PC-3 (cell line): Measurements from ENCODE around the gene CASP1. TPM values are rescaled to one million over a fixed set of nuclear protein-coding genes. Genes with fewer than 3 reads are reported as not detected.
"Not testable (repeated sequence)": the region's sequence is repeated elsewhere in the genome, so short reads cannot be mapped to it uniquely, and the experiment has no call there.

ENCODE experiments used
- ATAC-seq: fragments of 200-7000 bp; cut with Tn5 transposase; 2 replicates; pipeline ENCODE4 v1.9.1; 2020; ENCODE audit warnings: mild to moderate bottlenecking, moderate library complexity
- Bru-seq: library from RNA; stranded (reverse); fragments of 400-500 nt; gene quantifications from one replicate; lab custom pipeline; 2021; lab: Mats Ljungman, UMichigan
- BruChase-seq, 2 experiments: library from RNA; stranded (reverse); fragments of 400-500 nt; gene quantifications; one replicate each; lab custom pipeline; 2021; lab: Mats Ljungman, UMichigan
- BruUV-seq: library from RNA; stranded (reverse); fragments of 400-500 nt; replicated peaks from 2 replicates; lab custom pipeline; 2021; lab: Mats Ljungman, UMichigan
- CTCF ChIA-PET: fragments of 300-600 bp; sonication (Branson Sonifier 250); formaldehyde crosslinking; loops from one replicate; lab custom pipeline; 2022; ENCODE audit warnings: antibody characterized with exemption; lab: Charles Lee
- POLR2A ChIA-PET: fragments of 300-600 bp; sonication (Branson Sonifier 250); formaldehyde crosslinking; loops from one replicate; lab custom pipeline; 2022; ENCODE audit warnings: antibody characterized with exemption; ENCODE audit not compliant: unreplicated experiment; lab: Charles Lee
- DNase-seq: peaks from one replicate; pipeline ENCODE4 v3.0.0-alpha.2; 2015
- H2AFZ ChIP-seq: fragments of 300-600 bp; sonication (generic); 2 replicates; pipeline ENCODE4 v1.6.0; 2016; ENCODE audit warnings: antibody characterized with exemption, low read length
- H3F3A ChIP-seq: fragments of 300-600 bp; sonication (generic); one replicate; pipeline ENCODE4 v1.6.0; 2017; ENCODE audit warnings: antibody characterized with exemption, low read length, control low read depth, mild to moderate bottlenecking; ENCODE audit not compliant: unreplicated experiment
- H3K27ac ChIP-seq: fragments of 300-600 bp; sonication (generic); 2 replicates; pipeline ENCODE4 v1.5.1; 2016; ENCODE audit warnings: mild to moderate bottlenecking, low read length
- H3K27me3 ChIP-seq: fragments of 300-600 bp; sonication (generic); 2 replicates; pipeline ENCODE4 v1.6.1; 2016; ENCODE audit warnings: low read length, mixed read lengths
- H3K36me3 ChIP-seq: fragments of 300-600 bp; sonication (generic); 2 replicates; pipeline ENCODE4 v1.6.1; 2016; ENCODE audit warnings: low read depth, mixed run types, low read length, mixed read lengths
- H3K4me1 ChIP-seq: fragments of 300-600 bp; sonication (generic); 2 replicates; pipeline ENCODE4 v1.5.1; 2016; ENCODE audit warnings: low read length; ENCODE audit not compliant: insufficient read depth
- H3K4me2 ChIP-seq: fragments of 300-600 bp; sonication (generic); 2 replicates; pipeline ENCODE4 v1.6.0; 2016; ENCODE audit warnings: low read length
- H3K4me3 ChIP-seq: fragments of 300-600 bp; sonication (generic); 2 replicates; pipeline ENCODE4 v1.5.1; 2016; ENCODE audit warnings: mild to moderate bottlenecking, low read length, mixed read lengths
- H3K79me2 ChIP-seq: fragments of 300-600 bp; sonication (generic); 2 replicates; pipeline ENCODE4 v1.6.1; 2017; ENCODE audit warnings: low read length, mixed read lengths
- H3K9ac ChIP-seq: fragments of 300-600 bp; sonication (generic); 2 replicates; pipeline ENCODE4 v1.6.0; 2016; ENCODE audit warnings: mild to moderate bottlenecking, low read length
- H3K9me2 ChIP-seq: fragments of 300-600 bp; sonication (generic); replicated peaks from 2 replicates; pipeline ENCODE4 v1.6.1; 2016; ENCODE audit warnings: mixed run types, low read length, mixed read lengths
- H3K9me3 ChIP-seq: fragments of 300-600 bp; sonication (generic); 2 replicates; pipeline ENCODE4 v1.6.1; 2016; ENCODE audit warnings: low read length, mixed read lengths
- H4K20me1 ChIP-seq: fragments of 300-600 bp; sonication (generic); 2 replicates; pipeline ENCODE4 v1.6.1; 2016; ENCODE audit warnings: low read length, mixed read lengths
- EZH2 ChIP-seq: fragments of 300-600 bp; sonication (generic); IDR thresholded peaks from one replicate; pipeline ENCODE4 v1.6.1; 2017; ENCODE audit warnings: antibody characterized with exemption, mild to moderate bottlenecking, low read length; ENCODE audit not compliant: unreplicated experiment
- EZH2phosphoT487 ChIP-seq: fragments of 300-600 bp; sonication (generic); IDR thresholded peaks from 2 replicates; pipeline ENCODE4 v1.6.1; 2018; ENCODE audit warnings: mild to moderate bottlenecking, antibody characterized with exemption, low read length, borderline replicate concordance
- intact Hi-C: fragments of 100-400 bp; cut with micrococcal nuclease; formaldehyde crosslinking; loops from 2 replicates; pipeline ENCODE4 v1.9.0; 2023
- long read RNA-seq: library from polyadenylated mRNA; unstranded; transcript quantifications from one replicate; pipeline ENCODE4 v2.0.0, GENCODE V29; 2021; ENCODE audit not compliant: unreplicated experiment
- total RNA-seq: library from RNA; depleted of rRNA; stranded (reverse); fragments of >200 nt; gene quantifications from 2 replicates; pipeline ENCODE4 v1.2.3, GENCODE V29; 2014; rRNA removed
- TF ChIP-seq, protein P1 (sequence below): fragments of 300-600 bp; sonication (generic); conservative IDR thresholded peaks from 2 replicates; pipeline ENCODE4 v1.5.1; 2017; ENCODE audit warnings: antibody characterized with exemption, low read depth, mild to moderate bottlenecking, low read length

Gene CASP1
- total RNA-seq (0.33 TPM in 1 of 2 replicates, not detected in the other), Bru-seq, nascent RNA (percentile 16 among the genes with signal in this experiment), BruChase-seq, experiment 1, labeled RNA remaining after a 6-hour chase (percentile 11 among the genes with signal in this experiment), BruChase-seq, experiment 2, labeled RNA remaining after a 2-hour chase (percentile 16 among the genes with signal in this experiment)
- long read RNA-seq, partial matches to known transcripts = 0 of 1 reads
- long read RNA-seq, other reads (novel, unspliced or antisense) = 0 of 1 reads

DNA sequence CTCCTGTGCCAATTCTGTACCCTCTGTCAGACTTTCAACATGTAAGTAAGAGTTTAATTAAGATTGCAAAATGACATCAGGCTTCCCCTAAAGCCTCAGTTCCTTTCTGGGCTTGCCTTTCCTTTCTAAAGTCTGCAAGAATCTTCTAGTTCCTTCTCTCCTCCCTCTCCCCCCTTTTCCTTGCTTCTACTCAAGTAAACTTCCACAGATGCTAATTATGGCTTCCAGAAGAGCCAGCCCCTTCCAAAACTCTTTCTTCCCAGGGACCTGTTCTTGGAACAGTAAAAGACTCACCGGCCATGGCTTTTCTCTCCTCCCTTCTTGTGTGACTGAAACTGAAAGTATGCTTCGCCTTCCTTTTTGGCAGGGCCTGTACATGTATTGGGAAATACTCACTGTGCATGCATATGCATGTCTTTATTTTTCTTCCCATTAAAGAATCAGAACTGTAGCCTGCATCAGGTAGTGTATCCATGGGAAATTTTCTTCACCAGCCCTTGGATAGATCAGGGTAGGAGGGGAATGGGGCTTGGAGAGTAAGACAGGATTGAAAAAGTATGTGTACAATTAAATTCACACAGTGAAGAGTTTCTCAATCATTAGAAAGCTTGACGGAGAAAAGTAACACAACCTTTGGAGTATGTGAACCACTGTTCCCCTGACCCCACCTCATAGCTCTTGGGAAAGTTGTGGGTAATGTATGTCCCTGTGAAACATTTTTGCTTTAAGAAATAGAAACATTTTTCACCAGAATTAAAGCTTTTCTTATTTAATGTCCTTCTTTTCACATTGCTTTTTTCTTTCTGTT is at the start of gene CASP1:
Gene CASP1, minus strand, starts transcription at position 332 of the 808 bp plus-strand sequence. Its CDS starts 31 bp downstream, at position 301.
- DNase-seq (peak; percentile 19), ATAC-seq (peak; percentile 18; the same call in 1 of the 2 replicates)
- Histone ChIP-seq H3K4me1 (no peaks in the 10 kb centered on the region), H4K20me1 (no peaks in the 10 kb centered on the region), H3K9me3 (no peaks in the 10 kb centered on the region), H3K36me3 (no peaks in the 10 kb centered on the region), H3K9ac (no peak within 1 kb of the TSS), H3K9me2 (no peaks in the 10 kb centered on the region), H3K27ac (no peak within 1 kb of the TSS), H2AFZ (no peak within 1 kb of the TSS), H3K4me3 (no peak within 1 kb of the TSS), H3K27me3 (no peaks in the 10 kb centered on the region), H3F3A (no peaks in the 10 kb centered on the region), H3K79me2 (no peaks in the 10 kb centered on the region), H3K4me2 (peak within 1 kb of the TSS; percentile 45)
- ChIA-PET POLR2A (no interaction called here), CTCF (no interaction called here)
- TF ChIP-seq EZH2phosphoT487 (no peak), EZH2 (no peak)
- TF ChIP-seq, protein P1, sequence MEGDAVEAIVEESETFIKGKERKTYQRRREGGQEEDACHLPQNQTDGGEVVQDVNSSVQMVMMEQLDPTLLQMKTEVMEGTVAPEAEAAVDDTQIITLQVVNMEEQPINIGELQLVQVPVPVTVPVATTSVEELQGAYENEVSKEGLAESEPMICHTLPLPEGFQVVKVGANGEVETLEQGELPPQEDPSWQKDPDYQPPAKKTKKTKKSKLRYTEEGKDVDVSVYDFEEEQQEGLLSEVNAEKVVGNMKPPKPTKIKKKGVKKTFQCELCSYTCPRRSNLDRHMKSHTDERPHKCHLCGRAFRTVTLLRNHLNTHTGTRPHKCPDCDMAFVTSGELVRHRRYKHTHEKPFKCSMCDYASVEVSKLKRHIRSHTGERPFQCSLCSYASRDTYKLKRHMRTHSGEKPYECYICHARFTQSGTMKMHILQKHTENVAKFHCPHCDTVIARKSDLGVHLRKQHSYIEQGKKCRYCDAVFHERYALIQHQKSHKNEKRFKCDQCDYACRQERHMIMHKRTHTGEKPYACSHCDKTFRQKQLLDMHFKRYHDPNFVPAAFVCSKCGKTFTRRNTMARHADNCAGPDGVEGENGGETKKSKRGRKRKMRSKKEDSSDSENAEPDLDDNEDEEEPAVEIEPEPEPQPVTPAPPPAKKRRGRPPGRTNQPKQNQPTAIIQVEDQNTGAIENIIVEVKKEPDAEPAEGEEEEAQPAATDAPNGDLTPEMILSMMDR = no peak
- no TSS peak for BruUV-seq
- intact Hi-C loops = no loop called here

DNA sequence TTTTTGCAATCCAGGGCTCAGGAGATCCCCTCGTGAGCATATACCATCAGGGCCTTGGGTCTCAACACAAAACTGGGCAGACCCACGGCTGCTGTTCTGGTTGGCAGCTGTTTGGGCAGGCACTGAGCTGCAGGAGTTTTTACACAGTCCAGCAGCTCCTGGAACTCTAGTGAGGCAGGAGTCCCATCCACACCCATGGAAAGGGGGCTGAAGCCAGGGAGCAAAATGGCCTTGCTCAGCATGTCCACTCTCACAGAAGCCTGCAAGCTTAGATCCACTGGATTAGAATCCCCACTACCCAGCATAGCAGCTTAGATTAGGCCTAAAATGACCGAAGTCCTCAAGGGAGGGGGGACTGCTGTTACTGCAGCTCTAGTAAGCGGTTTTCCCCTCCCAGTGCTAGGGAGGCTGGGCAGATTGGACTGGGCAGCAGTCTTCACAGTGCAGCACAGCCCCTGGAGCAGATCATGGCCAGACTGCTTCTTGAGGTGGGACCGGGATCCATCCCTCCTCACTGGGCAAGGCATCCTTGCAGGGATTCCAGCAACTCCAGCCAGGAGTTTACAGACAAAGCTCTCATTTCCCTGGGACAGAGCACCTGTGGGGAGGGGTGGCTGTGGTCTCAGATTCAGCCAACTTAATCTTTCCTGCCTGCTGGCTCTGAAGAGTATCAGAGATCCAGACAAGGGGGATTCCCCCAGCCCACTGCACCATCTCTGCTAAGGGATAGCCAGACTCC is 46.6 kb upstream of the CASP1 start:
- Histone ChIP-seq H4K20me1 (no peaks in the 10 kb centered on the region), H3K4me1 (no peaks in the 10 kb centered on the region), H3K27me3 (no peaks in the 10 kb centered on the region), H2AFZ (no peak overlapping the region), H3K9ac (no peak overlapping the region), H3K9me2 (no peaks in the 10 kb centered on the region), H3K9me3 (no peaks in the 10 kb centered on the region), H3K79me2 (no peaks in the 10 kb centered on the region), H3F3A (no peaks in the 10 kb centered on the region), H3K4me3 (no peak overlapping the region), H3K36me3 (no peaks in the 10 kb centered on the region), H3K27ac (no peak overlapping the region), H3K4me2 (no peak overlapping the region)
- no TSS peak for BruUV-seq
- DNase-seq (no peak), ATAC-seq (no peak)
- ChIA-PET CTCF (no interaction called here), POLR2A (no interaction called here)
- intact Hi-C loops = no loop called here
- TF ChIP-seq EZH2 (no peak), EZH2phosphoT487 (no peak)
- TF ChIP-seq, protein P1 = no peak

DNA sequence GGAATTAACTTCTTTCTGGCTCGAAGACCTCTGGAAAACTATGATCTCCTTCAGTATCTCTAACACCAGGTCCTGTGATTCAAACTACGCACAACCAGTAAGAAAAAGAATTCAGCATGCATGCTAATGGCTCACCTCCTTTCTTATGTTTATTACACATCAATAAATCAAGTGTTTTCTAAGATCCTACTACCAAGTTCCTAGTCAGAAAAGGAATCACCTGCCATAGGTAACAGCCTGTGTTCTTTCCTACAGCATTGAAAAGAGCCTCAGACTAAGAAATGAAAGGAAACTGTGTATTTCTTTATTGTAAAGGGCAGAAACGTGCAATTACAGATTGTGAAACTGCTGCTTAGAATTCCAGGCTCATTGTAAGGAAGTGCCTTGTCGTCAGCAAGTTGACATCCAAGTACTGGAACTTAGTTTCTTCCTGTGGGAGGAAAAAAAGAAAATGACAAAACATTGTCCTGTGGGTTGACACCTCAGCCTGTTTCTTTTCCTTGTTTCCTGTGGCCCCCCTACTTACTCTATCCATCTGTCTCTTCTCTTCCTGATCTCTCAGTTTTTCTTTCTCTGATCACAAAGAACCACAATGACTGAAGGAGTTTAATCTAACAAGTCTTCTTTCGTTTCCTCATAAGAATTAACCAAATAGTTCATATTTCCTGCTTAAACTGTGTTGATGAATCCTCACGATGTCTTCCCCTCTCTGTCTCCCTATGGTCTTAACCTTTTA is 45.4 kb upstream of the CASP1 start:
- H3K9ac ChIP-seq, H3K79me2 ChIP-seq, H3K4me1 ChIP-seq, H3K9me2 ChIP-seq, H3K4me3 ChIP-seq, H3K4me2 ChIP-seq, H3K27me3 ChIP-seq, DNase-seq, H3K27ac ChIP-seq, H3K9me3 ChIP-seq, POLR2A ChIA-PET, CTCF ChIA-PET, ATAC-seq, intact Hi-C loops, H4K20me1 ChIP-seq, BruUV-seq, H3F3A ChIP-seq, H3K36me3 ChIP-seq, H2AFZ ChIP-seq: not testable (repeated sequence)
